ENCODE results near the gene ATP5PF. TPM values are rescaled to one million over a fixed set of nuclear protein-coding genes. Genes with fewer than 3 reads are reported as not detected.
"Not testable (repeated sequence)": the region's sequence is repeated elsewhere in the genome, so short reads cannot be mapped to it uniquely, and the experiment has no call there.

ATP5PF gene, protein sequence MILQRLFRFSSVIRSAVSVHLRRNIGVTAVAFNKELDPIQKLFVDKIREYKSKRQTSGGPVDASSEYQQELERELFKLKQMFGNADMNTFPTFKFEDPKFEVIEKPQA
- total RNA-seq: 100 to 1,000 TPM in 1 of 2 donors, 10 to 100 TPM in 1; 89.7 to 151 TPM

- peak; percentile 96 for ATAC-seq (replicated peaks)
- no peaks in the 10 kb centered on the region for H3K27me3 Mint-ChIP-seq
- peak within 1 kb of the TSS; percentile 99 for H3K27ac Mint-ChIP-seq
- H3K4me1 Mint-ChIP-seq: peaks cover 18% of the 10 kb centered on the region
- peaks cover 57% of the 10 kb centered on the region for H3K36me3 Mint-ChIP-seq (ENCODE audit: low read depth)
- peak within 1 kb of the TSS; percentile 94 for H3K4me3 Mint-ChIP-seq
- H3K9me3 Mint-ChIP-seq: no peaks in the 10 kb centered on the region
Measured at GRCh38 chr21:25734904-25735645, at the start of gene ATP5PF, which contains the start of gene GABPA. Gene ATP5PF, minus strand, starts transcription at chr21:25734904. Its CDS starts 5,110 bp downstream, at chr21:25729794. Gene GABPA, plus strand, starts transcription at chr21:25734972. Its CDS starts 6,627 bp downstream, at chr21:25741599.

DNA sequence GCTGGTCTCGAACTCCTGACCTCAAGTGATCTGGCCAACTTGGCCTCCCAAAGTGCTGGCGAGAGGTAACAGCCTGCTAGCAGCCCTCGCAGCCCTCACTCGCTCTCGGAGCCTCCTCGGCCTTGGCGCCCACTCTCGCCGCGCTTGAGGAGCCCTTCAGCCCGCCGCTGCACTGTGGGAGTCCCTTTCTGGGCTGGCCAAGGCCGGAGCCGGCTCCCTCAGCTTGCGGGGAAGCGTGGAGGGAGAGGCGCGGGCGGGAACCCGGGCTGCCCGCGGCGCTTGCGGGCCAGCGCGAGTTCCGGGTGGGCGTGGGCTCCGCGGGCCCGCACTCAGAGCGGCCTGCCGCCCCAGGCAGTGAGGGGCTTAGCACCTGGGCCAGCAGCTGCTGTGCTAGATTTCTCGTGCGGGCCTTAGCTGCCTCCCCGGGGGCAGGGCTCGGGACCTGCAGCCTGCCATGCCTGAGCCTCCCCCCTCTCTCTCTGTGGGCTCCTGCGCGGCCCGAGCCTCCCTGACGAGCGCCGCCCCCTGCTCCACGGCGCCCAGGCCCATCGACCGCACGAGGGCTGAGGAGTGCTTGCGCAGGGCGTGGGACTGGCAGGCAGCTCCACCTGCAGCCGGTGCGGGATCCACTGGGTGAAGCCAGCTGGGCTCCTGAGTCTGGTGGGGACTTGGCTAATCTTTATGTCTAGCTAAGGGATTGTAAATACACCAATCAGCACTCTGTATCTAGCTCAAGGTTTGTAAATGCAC is 43.6 kb upstream of the ATP5PF start:
- H3K4me3 Mint-ChIP-seq; H3K4me1 Mint-ChIP-seq; H3K9me3 Mint-ChIP-seq; ATAC-seq (replicated peaks); H3K27me3 Mint-ChIP-seq; H3K27ac Mint-ChIP-seq; H3K36me3 Mint-ChIP-seq (ENCODE audit: low read depth): not testable (repeated sequence)

DNA sequence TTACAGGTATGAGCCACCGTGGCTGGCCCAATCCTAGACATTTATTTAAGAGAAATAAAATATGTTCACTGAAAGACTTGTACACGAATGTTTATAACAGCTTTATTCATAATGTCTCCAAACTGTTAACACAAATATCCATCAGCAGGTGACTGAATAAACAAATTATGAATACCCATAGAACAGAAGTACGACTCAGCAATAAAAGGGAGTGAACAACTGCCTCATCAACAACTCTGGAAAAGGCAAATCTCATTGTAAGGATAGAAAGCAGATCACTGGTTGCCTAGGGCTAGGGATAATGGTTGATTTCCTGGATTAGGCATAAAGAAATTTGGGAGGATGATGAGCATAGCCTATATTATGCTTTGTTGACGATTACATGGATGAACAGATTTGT is 41.7 kb upstream of the ATP5PF start:
- ATAC-seq (replicated peaks): no peak
- H3K4me3 Mint-ChIP-seq: no peak overlapping the region
- no peak overlapping the region for H3K27ac Mint-ChIP-seq
- H3K27me3 Mint-ChIP-seq: no peaks in the 10 kb centered on the region
- no peaks in the 10 kb centered on the region for H3K4me1 Mint-ChIP-seq
- peaks cover 5% of the 10 kb centered on the region for H3K36me3 Mint-ChIP-seq (ENCODE audit: low read depth)
- H3K9me3 Mint-ChIP-seq: no peaks in the 10 kb centered on the region

GRCh38 chr21:25772686-25773085 is 38.0 kb upstream of the ATP5PF start:
- Mint-ChIP-seq H3K4me3 (no peak overlapping the region), H3K36me3 (ENCODE audit: low read depth) (peaks cover 34% of the 10 kb centered on the region), H3K27me3 (no peaks in the 10 kb centered on the region), H3K4me1 (no peaks in the 10 kb centered on the region), H3K27ac (no peak overlapping the region), H3K9me3 (no peaks in the 10 kb centered on the region)
- ATAC-seq (replicated peaks): no peak

DNA sequence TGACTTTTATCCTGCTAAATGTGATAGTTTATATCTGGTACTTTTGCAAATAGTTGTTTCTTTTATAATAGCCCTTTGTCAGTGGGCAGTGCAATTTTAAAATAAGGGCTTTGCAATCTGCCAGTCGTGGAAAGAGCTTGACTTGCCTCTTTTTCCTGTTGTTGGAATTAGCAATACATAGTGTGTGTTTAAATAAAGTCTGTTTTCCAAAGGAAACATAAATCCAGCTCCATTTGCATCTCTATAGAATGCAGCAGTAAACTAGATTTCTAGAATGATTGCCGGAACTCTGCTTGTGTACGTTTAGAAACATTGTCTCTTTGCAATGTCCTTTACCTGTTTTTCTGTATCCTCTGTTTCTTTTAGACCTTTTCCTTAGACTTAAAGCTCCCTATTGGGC is 33.2 kb upstream of the ATP5PF start:
- Mint-ChIP-seq H3K4me1 (no peaks in the 10 kb centered on the region), H3K4me3 (no peak overlapping the region), H3K27me3 (no peaks in the 10 kb centered on the region), H3K36me3 (ENCODE audit: low read depth) (peaks cover 82% of the 10 kb centered on the region), H3K9me3 (no peaks in the 10 kb centered on the region), H3K27ac (no peak overlapping the region)
- no peak for ATAC-seq (replicated peaks)

GRCh38 chr21:25764065-25764464 is 29.4 kb upstream of the ATP5PF start:
- no peaks in the 10 kb centered on the region for H3K9me3 Mint-ChIP-seq
- H3K4me1 Mint-ChIP-seq: peaks cover 9% of the 10 kb centered on the region
- no peak for ATAC-seq (replicated peaks)
- peaks cover 98% of the 10 kb centered on the region for H3K36me3 Mint-ChIP-seq (ENCODE audit: low read depth)
- no peak overlapping the region for H3K4me3 Mint-ChIP-seq
- no peak overlapping the region for H3K27ac Mint-ChIP-seq
- no peaks in the 10 kb centered on the region for H3K27me3 Mint-ChIP-seq

GRCh38 chr21:25760677-25761076 is 26.0 kb upstream of the ATP5PF start:
- H3K9me3 Mint-ChIP-seq: no peaks in the 10 kb centered on the region
- no peak overlapping the region for H3K4me3 Mint-ChIP-seq
- H3K4me1 Mint-ChIP-seq: peaks cover 14% of the 10 kb centered on the region
- H3K27me3 Mint-ChIP-seq: no peaks in the 10 kb centered on the region
- no peak for ATAC-seq (replicated peaks)
- peak overlapping the region; percentile 46 for H3K27ac Mint-ChIP-seq
- H3K36me3 Mint-ChIP-seq (ENCODE audit: low read depth): peaks cover 99% of the 10 kb centered on the region

DNA sequence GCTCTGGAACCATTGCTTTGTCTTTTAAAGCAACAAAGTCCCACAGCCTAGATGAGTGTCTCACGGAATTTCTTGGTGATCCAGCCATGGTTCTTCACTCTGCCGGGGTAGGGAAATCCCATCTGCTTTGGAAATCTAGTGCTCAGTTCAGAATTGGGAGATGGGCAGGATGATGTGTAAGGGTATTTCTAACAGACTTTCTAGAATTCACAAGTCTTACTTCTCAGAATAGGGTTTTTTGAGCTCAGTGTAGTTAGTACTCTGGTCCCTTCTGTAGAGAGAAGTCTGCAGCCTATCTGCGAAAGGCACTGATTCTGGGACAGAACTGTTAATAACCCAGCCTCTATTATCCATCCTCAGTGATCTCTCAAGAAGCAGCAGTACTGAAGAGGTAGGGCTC is 25.4 kb upstream of the ATP5PF start:
- no peaks in the 10 kb centered on the region for H3K9me3 Mint-ChIP-seq
- H3K4me1 Mint-ChIP-seq: peaks cover 14% of the 10 kb centered on the region
- no peaks in the 10 kb centered on the region for H3K27me3 Mint-ChIP-seq
- H3K36me3 Mint-ChIP-seq (ENCODE audit: low read depth): peaks cover 99% of the 10 kb centered on the region
- no peak overlapping the region for H3K4me3 Mint-ChIP-seq
- H3K27ac Mint-ChIP-seq: peak overlapping the region; percentile 40
- peak; percentile 42 for ATAC-seq (replicated peaks)

DNA sequence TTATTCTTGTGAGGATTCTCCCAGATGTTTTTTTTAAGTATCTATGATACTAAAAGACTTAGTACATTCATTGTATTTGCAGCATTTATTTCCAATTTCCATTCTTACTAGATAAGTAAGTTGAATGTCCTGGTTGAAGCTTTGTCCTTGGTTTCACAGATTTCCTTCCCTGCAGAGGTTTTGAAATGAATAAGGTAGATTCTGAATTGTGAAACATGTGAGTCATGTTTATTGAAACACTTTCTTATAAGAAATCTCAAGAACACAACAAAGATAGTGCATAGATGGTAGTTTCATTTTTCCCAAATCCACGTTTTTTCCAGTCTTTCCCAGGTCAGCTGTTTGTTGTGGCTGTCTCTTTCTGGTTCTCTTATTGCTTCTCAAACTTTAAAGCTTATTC is 24.9 kb upstream of the ATP5PF start:
- H3K27me3 Mint-ChIP-seq: no peaks in the 10 kb centered on the region
- H3K4me3 Mint-ChIP-seq: no peak overlapping the region
- peaks cover 99% of the 10 kb centered on the region for H3K36me3 Mint-ChIP-seq (ENCODE audit: low read depth)
- peak overlapping the region; percentile 40 for H3K27ac Mint-ChIP-seq
- peak; percentile 59 for ATAC-seq (replicated peaks)
- peaks cover 14% of the 10 kb centered on the region for H3K4me1 Mint-ChIP-seq
- no peaks in the 10 kb centered on the region for H3K9me3 Mint-ChIP-seq

DNA sequence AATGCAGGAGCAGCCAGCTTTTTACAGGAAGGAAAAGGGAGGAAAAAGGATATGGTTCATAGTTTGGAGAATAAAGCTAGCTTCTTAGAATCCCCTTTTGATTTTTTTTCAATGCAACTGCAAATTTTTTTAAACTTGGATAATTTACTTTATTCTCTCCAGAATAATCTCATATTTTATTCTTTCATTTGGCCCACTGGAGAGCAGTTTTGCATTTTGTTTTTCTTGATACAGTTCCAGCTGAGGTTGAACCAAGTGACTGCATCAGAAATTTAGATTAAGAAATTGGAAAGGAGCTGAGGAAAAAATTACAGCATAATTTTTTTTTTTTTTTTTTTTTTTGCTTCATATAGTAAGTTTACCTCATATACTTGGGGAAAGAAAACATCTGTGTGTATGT is 22.8 kb upstream of the ATP5PF start:
- Mint-ChIP-seq H3K36me3 (ENCODE audit: low read depth) (peaks cover 99% of the 10 kb centered on the region), H3K4me1 (peaks cover 14% of the 10 kb centered on the region), H3K27me3 (no peaks in the 10 kb centered on the region), H3K9me3 (no peaks in the 10 kb centered on the region), H3K4me3 (no peak overlapping the region), H3K27ac (peak overlapping the region; percentile 46)
- ATAC-seq (replicated peaks): no peak

GRCh38 chr21:25756190-25756932 is 21.7 kb upstream of the ATP5PF start:
- peak overlapping the region; percentile 46 for H3K27ac Mint-ChIP-seq
- H3K4me1 Mint-ChIP-seq: peaks cover 14% of the 10 kb centered on the region
- ATAC-seq (replicated peaks): no peak
- no peaks in the 10 kb centered on the region for H3K27me3 Mint-ChIP-seq
- H3K9me3 Mint-ChIP-seq: no peaks in the 10 kb centered on the region
- H3K4me3 Mint-ChIP-seq: peak overlapping the region; percentile 23
- H3K36me3 Mint-ChIP-seq (ENCODE audit: low read depth): peaks cover 96% of the 10 kb centered on the region

- H3K27ac Mint-ChIP-seq: no peak overlapping the region
- H3K9me3 Mint-ChIP-seq: no peaks in the 10 kb centered on the region
- ATAC-seq (replicated peaks): no peak
- H3K4me1 Mint-ChIP-seq: peaks cover 5% of the 10 kb centered on the region
- H3K27me3 Mint-ChIP-seq: no peaks in the 10 kb centered on the region
- H3K36me3 Mint-ChIP-seq (ENCODE audit: low read depth): peaks cover 91% of the 10 kb centered on the region
- H3K4me3 Mint-ChIP-seq: no peak overlapping the region
Measured at GRCh38 chr21:25752416-25752815, 17.7 kb upstream of the ATP5PF start.

DNA sequence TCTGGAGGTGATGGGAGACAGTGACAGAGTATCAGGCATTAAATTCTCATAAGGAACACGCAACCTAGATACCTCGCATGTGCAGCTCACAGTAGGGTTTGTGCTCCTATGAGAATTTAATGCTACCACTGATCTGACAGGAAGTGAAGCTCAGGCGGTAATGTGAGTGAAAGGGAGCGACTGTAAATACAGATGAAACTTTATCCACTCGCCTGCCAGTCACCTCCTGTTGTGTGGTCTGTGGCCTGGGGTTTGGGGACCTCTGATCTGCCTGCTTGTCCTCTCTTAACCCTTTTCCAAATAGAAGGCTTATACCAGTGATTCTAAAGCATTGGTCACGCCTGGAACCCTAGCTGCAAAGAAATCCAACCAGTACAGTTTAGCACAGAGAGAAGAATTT is 15.4 kb upstream of the ATP5PF start:
- H3K36me3 Mint-ChIP-seq (ENCODE audit: low read depth): peaks cover 82% of the 10 kb centered on the region
- ATAC-seq (replicated peaks): no peak
- no peaks in the 10 kb centered on the region for H3K4me1 Mint-ChIP-seq

GRCh38 chr21:25744854-25745253 is 10.2 kb upstream of the ATP5PF start:
- Mint-ChIP-seq H3K36me3 (ENCODE audit: low read depth) (peaks cover 68% of the 10 kb centered on the region), H3K27me3 (no peaks in the 10 kb centered on the region), H3K4me1 (no peaks in the 10 kb centered on the region), H3K4me3 (no peak overlapping the region), H3K27ac (no peak overlapping the region), H3K9me3 (no peaks in the 10 kb centered on the region)
- no peak for ATAC-seq (replicated peaks)

More for the DNA sequence above, 15.4 kb upstream of the ATP5PF start:
- Mint-ChIP-seq H3K27ac (peak overlapping the region; percentile 17), H3K27me3 (no peaks in the 10 kb centered on the region), H3K4me3 (no peak overlapping the region), H3K9me3 (no peaks in the 10 kb centered on the region)

Measured in activated T-helper 17 cell treated with anti-CD3 and anti-CD28 coated beads, Interleukin-2, amount 50 U/mL, for 72 hours (primary cell).